KOPT-K1 (cell line): Measurements from ENCODE around the gene MYO10.

Experiments
- H3K27ac ChIP-seq: fragments of 200-600 bp; sonication (generic); 2 replicates; pipeline ENCODE4 v1.5.1; 2016; ENCODE audit warnings: antibody characterized with exemption, mild to moderate bottlenecking, low read depth, low read length; ENCODE audit not compliant: poor library complexity, severe bottlenecking
- H3K36me3 ChIP-seq: fragments of 200-600 bp; sonication (generic); 2 replicates; pipeline ENCODE4 v1.5.1; 2017; ENCODE audit warnings: antibody characterized with exemption, mild to moderate bottlenecking, low read length, moderate library complexity; ENCODE audit not compliant: insufficient read depth
- H3K9me3 ChIP-seq: fragments of 200-600 bp; sonication (generic); 2 replicates; pipeline ENCODE4 v1.5.1; 2017; ENCODE audit warnings: antibody characterized with exemption, low read length, mild to moderate bottlenecking; ENCODE audit not compliant: insufficient read depth, poor library complexity, severe bottlenecking

Gene MYO10

DNA sequence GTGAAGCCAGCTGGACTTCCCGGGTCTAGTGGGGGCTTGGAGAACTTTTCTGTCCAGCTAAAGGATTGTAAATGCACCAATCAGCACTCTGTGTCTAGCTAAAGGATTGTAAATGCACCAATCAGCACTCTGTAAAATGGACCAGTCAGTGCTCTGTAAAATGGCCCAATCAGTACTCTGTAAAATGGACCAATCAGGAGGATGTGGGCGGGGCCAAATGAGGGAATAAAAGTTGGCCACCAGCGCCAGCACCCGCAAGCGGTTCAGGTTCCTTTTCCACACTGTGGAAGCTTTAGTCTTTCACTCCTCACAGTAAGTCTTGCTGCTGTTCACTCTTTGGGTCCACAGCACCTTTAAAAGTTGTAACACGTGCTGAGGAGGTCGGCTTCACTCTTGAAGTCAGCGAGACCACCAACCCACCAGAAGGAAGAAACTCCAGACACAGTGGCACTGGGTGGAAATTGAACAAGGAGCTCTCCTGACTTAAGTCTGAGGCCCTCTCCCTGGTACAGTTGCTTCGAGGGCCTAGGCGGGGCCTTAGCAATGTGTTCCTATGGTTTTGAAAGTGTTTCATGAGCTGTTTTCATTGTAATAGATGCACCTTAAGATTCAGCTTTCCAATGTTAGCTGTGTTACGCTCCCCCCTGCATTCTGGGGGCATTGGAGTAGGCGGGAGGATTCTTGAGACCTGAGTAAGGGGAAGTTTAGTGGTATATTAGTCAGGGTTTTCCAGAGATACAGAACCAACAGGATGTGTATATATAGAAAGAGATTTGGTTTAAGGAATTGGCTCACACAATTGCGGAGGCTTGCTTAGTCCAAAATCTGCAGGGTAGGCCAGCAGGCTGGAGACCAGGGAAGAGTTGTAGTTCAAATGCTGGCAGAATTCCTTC lies 21.5 kb upstream of the MYO10 start:
- no peak overlapping the region for H3K27ac ChIP-seq
- H3K36me3 ChIP-seq = no peaks in the 10 kb centered on the region
- H3K9me3 ChIP-seq = no peaks in the 10 kb centered on the region

DNA sequence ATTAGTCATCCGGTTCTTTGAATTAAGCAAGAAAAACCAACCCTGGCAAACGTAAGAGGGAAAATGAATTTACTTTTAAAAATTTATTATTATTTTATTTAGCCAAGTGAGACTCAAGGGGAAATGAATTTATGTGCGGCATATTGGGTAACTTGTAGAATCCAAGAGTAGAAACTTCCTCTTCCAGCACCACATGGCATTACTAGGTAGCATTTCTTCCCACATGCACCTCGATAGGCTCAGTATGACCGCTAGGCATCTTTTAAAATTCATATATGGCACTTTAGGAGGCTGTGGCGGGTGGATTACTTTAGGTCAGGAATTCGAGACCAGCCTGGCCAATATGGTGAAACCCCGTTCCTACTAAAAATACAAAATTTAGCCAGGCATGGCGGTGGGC lies 17.6 kb upstream of the MYO10 start:
- no peak overlapping the region for H3K27ac ChIP-seq
- H3K36me3 ChIP-seq = no peaks in the 10 kb centered on the region
- H3K9me3 ChIP-seq = no peaks in the 10 kb centered on the region

DNA sequence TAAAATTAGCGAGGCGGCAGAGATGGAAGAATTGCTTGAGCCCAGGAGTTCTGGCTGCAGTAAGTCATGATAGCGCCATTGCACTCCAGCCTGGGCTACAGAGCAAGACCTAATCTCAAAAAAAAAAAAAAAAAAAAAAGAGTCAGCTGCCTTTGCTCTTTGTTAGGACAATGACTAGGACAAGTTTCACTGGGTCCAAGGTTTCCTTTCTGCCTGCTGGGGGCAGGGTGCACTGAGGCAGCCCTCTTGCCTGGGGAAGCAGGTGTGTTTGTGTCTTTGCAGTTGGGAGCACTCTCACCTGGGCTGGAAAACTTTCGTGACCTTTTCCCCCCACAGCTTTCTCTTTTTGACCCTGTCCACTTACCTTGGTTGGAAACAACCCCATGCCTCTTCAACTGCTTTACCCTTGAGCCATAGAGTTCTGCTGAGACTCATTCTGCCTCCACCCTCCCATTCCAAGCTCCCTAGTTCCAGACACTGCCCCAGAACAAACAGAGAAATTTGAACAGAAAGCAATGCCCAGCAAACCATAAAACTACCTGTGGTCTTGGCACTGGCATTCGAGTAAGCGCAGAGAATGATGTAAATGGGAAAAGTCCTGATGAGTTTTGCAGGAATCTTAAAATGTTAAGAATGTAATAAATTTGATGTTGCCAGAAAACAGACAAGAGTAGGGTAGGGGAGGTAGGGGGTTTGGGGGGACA lies 17.0 kb upstream of the MYO10 start:
- H3K27ac ChIP-seq = no peak overlapping the region
- H3K9me3 ChIP-seq = no peaks in the 10 kb centered on the region
- no peaks in the 10 kb centered on the region for H3K36me3 ChIP-seq

DNA sequence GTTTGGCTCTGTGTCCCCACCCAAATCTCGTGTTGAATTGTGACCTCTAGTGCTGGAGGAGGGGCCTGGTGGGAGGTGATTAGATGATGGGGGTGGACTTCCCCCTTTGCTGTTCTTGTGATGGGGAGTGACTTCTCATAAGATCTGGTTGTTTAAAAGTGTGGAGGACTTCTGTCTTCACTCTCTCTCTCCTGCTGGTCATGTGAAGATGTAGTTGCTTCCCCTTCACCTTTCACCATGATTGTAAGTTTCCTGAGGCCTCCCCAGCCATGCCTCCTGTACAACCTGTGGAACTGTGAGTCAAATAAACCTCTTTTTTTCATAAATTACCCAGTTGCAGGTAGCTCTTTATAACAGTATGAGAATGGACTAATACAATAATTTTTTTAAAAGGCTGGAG lies 10.6 kb upstream of the MYO10 start:
- H3K36me3 ChIP-seq = no peaks in the 10 kb centered on the region
- H3K27ac ChIP-seq = no peak overlapping the region
- H3K9me3 ChIP-seq = peaks cover 10% of the 10 kb centered on the region

DNA sequence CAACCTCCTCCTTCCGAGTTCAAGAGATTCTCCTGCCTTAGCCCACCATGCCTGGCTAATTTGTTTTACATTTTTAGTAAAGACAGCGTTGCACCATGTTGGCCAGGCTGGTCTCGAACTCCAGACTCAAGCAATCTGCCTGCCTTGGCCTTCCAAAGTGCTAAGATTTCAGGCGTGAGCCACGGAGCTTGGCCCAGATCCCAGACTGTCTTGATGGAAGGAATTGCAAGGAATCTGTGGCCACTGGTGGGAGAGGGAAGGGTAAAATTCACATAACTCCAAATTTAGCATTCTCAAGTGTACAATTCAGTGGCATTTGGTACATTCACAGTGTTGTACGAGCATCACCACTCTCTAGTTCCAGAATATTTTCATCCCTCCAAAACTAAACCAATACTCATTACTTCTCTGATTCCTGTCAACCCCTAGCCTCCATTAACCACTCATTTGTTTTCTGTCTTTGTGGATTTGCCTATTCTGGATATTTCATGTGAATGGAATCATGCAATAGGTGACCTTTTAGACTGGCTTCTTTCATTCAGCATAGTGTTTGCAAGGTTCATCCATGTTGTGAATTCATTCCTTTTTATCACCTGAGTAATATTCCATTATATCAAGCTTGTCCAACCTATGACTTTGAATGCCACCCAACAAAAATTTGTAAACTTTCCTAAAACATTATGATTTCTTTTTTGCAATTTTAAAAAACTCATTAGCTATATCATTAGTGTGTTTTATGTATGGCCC lies 8.9 kb upstream of the MYO10 start:
- Histone ChIP-seq H3K9me3 (peaks cover 10% of the 10 kb centered on the region), H3K27ac (no peak overlapping the region), H3K36me3 (no peaks in the 10 kb centered on the region)

DNA sequence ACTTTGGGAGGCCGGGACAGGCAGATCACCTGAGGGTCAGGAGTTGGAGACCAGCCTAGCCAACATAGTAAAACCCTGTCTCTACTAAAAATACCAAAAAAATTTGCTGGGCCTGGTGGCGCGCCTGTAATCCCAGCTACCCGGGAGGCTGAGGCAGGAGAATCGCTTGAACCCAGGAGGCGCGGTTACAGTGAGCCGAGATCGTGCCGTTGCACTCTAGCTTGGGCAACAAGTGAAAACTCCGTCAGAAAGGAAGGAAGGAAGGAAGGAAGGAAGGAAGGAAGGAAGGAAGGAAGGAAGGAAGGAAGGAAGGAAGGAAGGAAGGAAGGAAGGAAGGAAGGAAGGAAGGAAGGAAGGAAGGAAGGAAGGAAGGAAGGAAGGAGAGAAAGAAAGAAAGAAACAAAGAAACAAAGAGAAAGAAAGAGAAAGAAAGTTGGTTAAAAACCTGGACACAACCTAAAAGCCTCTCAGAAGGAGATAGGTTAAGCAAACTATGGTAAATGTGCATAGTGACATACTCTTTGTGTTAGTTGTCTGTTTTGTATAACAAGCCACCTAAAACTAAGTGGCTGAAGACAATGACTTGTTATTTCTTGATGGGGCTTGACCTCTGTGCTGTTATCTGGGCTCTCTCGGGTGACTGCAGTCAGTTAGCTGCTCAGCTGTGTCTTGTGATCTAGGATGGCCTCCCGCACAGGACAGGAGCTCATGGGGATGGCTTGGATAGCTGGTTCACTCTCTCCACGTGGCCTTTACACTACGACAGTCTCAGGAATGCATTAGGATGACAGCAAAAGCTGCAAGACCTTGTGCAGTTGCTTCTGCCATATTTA lies 8.0 kb upstream of the MYO10 start:
- Histone ChIP-seq H3K36me3 (no peaks in the 10 kb centered on the region), H3K9me3 (peaks cover 10% of the 10 kb centered on the region), H3K27ac (no peak overlapping the region)

DNA sequence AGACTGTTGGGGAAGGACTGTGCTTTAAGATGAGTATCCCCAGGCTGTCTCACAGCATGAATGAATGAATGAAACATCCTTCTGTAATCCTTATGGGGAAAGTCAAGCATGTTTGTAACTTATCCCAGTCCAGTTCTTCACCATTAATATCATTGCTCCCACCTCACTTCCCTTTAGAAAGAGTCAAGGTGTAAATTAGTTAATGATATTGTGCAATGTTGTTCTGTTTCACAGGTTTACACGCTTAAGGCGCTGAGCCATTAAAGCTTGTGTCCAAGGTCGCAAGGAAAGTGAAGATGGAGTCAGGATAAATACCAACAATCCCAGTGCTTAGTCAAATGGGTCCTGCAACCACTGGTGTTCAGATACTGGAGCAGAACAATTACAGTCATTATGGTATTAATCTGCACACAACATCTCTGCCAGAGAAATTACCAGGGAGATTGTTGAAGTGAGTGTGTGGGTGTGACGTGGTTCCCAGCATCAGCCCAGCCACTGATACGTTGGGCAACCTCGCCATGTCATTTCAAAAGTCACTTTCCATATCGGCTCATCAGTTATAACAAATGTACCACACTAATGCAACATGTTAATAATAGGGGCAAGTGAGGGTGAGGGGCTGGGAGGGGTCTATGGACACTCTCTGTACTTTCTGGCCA lies 1.5 kb upstream of the MYO10 start:
- Histone ChIP-seq H3K9me3 (no peaks in the 10 kb centered on the region), H3K36me3 (no peaks in the 10 kb centered on the region), H3K27ac (no peak overlapping the region)

DNA sequence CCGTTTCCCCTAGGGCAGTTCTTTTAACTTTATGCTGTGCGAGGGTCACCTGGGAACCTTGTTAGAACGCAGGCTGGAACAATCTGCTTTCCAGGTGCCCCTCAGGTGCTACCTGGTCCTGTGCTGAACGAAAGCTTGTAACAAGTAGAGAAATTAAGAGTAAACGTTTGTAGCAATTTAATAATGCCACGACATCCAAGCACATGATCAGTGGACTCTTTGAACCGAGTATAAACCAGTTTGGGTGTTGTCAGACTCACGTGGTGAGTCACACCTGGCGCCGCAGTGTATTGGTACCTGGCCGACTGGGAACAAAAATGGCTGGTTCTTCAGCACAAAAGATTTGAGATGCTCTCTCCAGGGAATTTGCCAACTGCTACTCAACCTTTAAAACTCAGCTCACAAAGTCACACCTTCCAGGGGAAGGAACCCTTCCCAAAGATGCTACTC lies 926 bp upstream of the MYO10 start:
- H3K27ac ChIP-seq = no peak overlapping the region
- H3K9me3 ChIP-seq = no peaks in the 10 kb centered on the region
- no peaks in the 10 kb centered on the region for H3K36me3 ChIP-seq

DNA sequence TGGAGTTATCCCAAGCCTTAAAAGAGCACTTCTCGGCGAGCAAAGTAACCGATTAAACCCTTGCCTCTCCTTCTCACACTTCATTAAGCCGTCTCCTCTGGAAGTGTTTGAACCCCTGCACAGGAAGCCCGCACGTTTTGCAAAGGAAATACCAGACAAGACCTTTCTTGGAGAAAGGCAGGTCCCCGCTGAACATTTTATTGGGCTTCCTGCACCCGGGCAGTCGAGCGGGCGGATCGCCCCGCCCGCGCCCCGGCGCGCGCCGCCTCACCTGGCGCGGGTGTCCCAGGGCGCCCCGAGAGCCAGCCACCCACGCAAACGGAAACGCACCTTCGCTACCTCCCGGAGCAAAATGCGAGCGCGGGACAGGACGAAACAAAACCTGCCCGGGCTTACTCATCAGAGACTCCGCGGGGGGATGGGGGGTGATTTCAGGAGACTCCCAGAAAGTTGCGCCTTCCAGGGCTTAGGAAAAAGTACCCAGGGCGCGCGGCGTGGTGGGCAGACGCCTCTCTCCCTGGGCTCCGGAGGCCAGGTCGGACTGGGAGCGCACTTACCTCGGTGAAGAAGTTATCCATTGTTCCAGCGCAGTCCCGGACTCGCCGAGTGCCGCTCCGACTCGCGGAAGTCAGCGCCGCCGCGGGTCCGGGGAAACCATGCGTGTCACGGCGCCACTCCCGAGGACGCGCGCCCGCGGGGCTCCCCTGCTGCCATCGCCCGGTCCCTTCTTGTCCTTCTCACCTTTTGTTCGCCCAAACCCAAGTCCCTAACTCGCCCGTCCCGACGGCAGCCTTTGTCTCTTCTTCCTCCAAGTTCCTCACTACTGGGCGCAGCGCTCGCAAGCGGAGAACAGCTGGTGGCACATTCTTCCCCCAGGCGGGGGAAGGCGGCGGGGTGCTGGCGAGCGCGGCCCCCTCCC lies 598 bp downstream of the MYO10 start:
- Histone ChIP-seq H3K9me3 (no peaks in the 10 kb centered on the region), H3K36me3 (no peaks in the 10 kb centered on the region), H3K27ac (no peak overlapping the region)

DNA sequence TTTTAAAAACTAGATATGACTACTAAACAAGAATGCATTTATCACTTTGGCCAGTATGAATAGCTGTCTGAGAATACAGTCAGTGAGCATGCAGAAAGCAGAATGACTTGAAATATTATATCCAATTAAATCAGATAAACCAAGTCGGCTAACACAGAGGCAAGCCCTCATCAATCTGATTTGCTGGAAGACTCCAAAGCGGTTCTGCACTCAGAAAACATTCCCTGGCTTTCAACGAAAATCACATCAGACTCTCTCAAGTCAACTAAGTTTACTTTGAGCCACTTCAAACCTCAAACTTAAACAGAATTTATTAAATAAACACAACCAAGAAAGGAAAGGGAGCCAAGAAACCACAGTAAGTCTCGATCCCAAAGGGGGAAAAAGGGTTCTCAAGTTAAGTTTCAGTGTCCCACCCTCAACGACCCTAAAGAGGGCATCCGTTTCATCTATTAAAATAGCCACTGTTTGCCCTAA lies 1.4 kb downstream of the MYO10 start:
- H3K27ac ChIP-seq = no peak overlapping the region
- no peaks in the 10 kb centered on the region for H3K36me3 ChIP-seq
- H3K9me3 ChIP-seq = no peaks in the 10 kb centered on the region

DNA sequence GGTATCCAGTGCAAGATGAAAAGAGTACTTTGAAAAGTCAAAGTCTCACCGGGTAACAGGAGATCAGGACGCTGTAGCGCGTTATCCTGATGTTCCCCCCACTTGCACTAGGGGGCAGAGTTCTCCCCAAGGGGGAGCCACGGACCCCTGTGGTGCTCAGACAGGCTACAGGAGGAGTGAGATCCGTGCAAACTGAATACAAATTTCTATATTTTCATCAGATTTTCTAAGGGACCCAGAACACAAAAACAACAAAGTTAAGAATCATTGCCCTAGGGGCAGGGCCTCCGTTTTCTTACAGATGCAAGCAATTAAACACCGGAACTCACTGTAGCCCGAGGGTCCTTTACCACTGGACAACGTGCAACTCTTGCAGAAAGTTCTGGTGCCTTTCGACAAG lies 2.0 kb downstream of the MYO10 start:
- Histone ChIP-seq H3K27ac (no peak overlapping the region), H3K36me3 (no peaks in the 10 kb centered on the region), H3K9me3 (no peaks in the 10 kb centered on the region)

DNA sequence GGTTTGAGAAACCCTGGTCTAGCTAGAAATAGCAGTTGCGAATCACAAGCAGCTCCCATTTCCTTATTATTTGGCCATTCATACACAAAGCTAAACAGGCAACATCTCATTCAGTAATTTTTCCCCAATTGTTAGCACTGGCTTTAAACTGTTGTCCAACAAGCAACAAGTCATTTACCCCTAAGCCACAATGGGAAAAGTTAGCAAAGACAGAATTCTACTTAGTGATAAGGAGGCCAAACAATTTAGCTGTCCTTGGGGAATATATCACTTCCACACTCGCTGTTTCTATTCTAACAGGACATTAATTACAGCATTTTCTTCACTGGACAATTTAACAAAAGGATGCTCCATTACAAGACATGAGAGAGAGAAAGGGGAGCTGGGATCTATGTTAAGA lies 2.8 kb downstream of the MYO10 start:
- H3K27ac ChIP-seq = no peak overlapping the region
- H3K9me3 ChIP-seq = no peaks in the 10 kb centered on the region
- H3K36me3 ChIP-seq = no peaks in the 10 kb centered on the region

DNA sequence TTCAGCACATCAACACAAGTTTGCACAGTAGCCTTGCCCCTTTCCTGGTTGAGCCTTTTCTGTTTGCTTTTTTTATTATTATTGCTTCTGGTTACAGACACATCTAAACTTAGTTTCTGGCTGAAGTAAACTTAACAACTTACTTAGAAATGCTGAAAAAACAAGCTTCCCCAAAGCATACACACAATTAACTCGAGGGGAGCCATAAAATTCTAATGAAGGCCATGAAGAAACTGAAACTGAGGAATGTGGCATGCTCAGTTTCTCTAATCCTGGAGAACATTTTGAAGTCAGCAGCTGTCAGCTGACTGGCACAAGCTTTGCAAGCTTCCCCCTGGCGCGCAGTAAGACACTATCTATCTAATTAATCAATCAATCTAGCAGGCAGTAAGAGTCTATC lies 3.7 kb downstream of the MYO10 start:
- Histone ChIP-seq H3K27ac (no peak overlapping the region), H3K9me3 (no peaks in the 10 kb centered on the region), H3K36me3 (no peaks in the 10 kb centered on the region)
